GM21367 (cell line): ENCODE data around the gene IL12A.

ENCODE experiments used
- ATAC-seq: cut with Tn5 transposase; IDR thresholded peaks from one replicate; pipeline ENCODE4 v1.9.1; 2021; ENCODE audit not compliant: unreplicated experiment

IL12A gene

GRCh38 chr3:159989973-159990846 lies 1.6 kb downstream of the IL12A start:
- ATAC-seq, result no peak

GRCh38 chr3:159991591-159991990 lies 3.0 kb downstream of the IL12A start:
- no peak for ATAC-seq

GRCh38 chr3:159992589-159992988 lies 4.0 kb downstream of the IL12A start:
- no peak for ATAC-seq

- no peak for ATAC-seq
Measured at GRCh38 chr3:159994182-159994581, 5.5 kb downstream of the IL12A start.

- ATAC-seq, result no peak
Measured at GRCh38 chr3:159995091-159995490, 6.5 kb downstream of the IL12A start.

- no peak for ATAC-seq
Measured at GRCh38 chr3:159996018-159996417, 7.4 kb downstream of the IL12A start.

GRCh38 chr3:159996959-159997358 lies 8.3 kb downstream of the IL12A start:
- no peak for ATAC-seq

- no peak for ATAC-seq
Measured at GRCh38 chr3:160001148-160001760, 12.6 kb downstream of the IL12A start.

- ATAC-seq, result no peak
Measured at GRCh38 chr3:160001850-160002623, 13.4 kb downstream of the IL12A start.

GRCh38 chr3:160003520-160004128 lies 15.0 kb downstream of the IL12A start:
- ATAC-seq, result peak; percentile 83

- ATAC-seq, result no peak
Measured at GRCh38 chr3:160005004-160005403, 16.4 kb downstream of the IL12A start.

GRCh38 chr3:160006282-160007163 lies 17.9 kb downstream of the IL12A start:
- ATAC-seq, result peak; percentile 34

GRCh38 chr3:160008961-160009360 lies 20.3 kb downstream of the IL12A start:
- ATAC-seq, result no peak

GRCh38 chr3:160009525-160009924 lies 20.9 kb downstream of the IL12A start:
- ATAC-seq, result peak; percentile 22

GRCh38 chr3:160010578-160010977 lies 21.9 kb downstream of the IL12A start:
- ATAC-seq, result peak; percentile 56

GRCh38 chr3:160012108-160012507 lies 23.5 kb downstream of the IL12A start:
- ATAC-seq, result peak; percentile 79

- no peak for ATAC-seq
Measured at GRCh38 chr3:160016972-160017371, 28.3 kb downstream of the IL12A start.

- no peak for ATAC-seq
Measured at GRCh38 chr3:160018959-160019358, 30.3 kb downstream of the IL12A start.

GRCh38 chr3:160020057-160020711 lies 31.5 kb downstream of the IL12A start:
- ATAC-seq, result no peak

GRCh38 chr3:160022068-160022467 lies 33.4 kb downstream of the IL12A start:
- ATAC-seq, result no peak
